HepG2 (cell line): Measurements from ENCODE around the gene ZMYND19. TPM values are rescaled to one million over a fixed set of nuclear protein-coding genes. Genes with fewer than 3 reads are reported as not detected.

ENCODE experiments used
- CENPX ChIP-seq: sonication (generic); formaldehyde crosslinking; IDR thresholded peaks from 2 replicates; pipeline ENCODE4 v1.9.0; 2021; ENCODE audit warnings: mild to moderate bottlenecking, missing genetic modification reagents, moderate library complexity
- EEA1 ChIP-seq: sonication (generic); formaldehyde crosslinking; IDR thresholded peaks from 2 replicates; pipeline ENCODE4 v1.5.1; 2020; ENCODE audit warnings: mild to moderate bottlenecking, missing genetic modification reagents, borderline replicate concordance
- HMGXB3 ChIP-seq: sonication (generic); formaldehyde crosslinking; IDR thresholded peaks from 2 replicates; pipeline ENCODE4 v1.4.0; 2020; ENCODE audit warnings: missing genetic modification reagents, borderline replicate concordance
- HNRNPLL ChIP-seq: fragments of 200-400 bp; formaldehyde crosslinking; IDR thresholded peaks from 2 replicates; pipeline ENCODE4 v1.6.1; 2017; ENCODE audit warnings: mild to moderate bottlenecking, low read depth, low read length; ENCODE audit not compliant: poor library complexity, severe bottlenecking
- IKZF4 ChIP-seq: sonication (generic); formaldehyde crosslinking; IDR thresholded peaks from 2 replicates; pipeline ENCODE4 v1.5.1; 2020; ENCODE audit warnings: borderline replicate concordance, mild to moderate bottlenecking, low read depth, missing genetic modification reagents; ENCODE audit errors: not compliant biosample characterization
- NR2F6 ChIP-seq, 2 experiments: IDR thresholded peaks; 2 replicates each; pipeline ENCODE4 v1.6.1; 2016; ENCODE audit warnings: antibody characterized with exemption in 1 of 2, mild to moderate bottlenecking in 1 of 2
- RFX3 ChIP-seq: IDR thresholded peaks from 2 replicates; pipeline ENCODE4 v1.6.1; 2016; ENCODE audit warnings: missing biosample characterization, missing genetic modification reagents
- RFX5 ChIP-seq: IDR thresholded peaks from 2 replicates; pipeline ENCODE4 v1.6.1; 2011; ENCODE audit warnings: low read depth, low read length, improper control_type of control experiment
- SNAI1 ChIP-seq: sonication (generic); formaldehyde crosslinking; IDR thresholded peaks from 2 replicates; pipeline ENCODE4 v1.5.0; 2020; ENCODE audit warnings: mild to moderate bottlenecking, missing genetic modification reagents, borderline replicate concordance
- SOX13 ChIP-seq, 3 experiments: fragments of 450-650 bp in 1 of 3; sonication (generic) in 1 of 3; formaldehyde crosslinking in 1 of 3; IDR thresholded peaks in 2 of 3; conservative IDR thresholded peaks in 1 of 3; 2 replicates each; pipeline versions ENCODE4 v1.5.0 to v1.6.1; 2016 to 2020; ENCODE audit warnings: antibody characterized with exemption in 1 of 3, mild to moderate bottlenecking in 1 of 3, missing compliant biosample characterization in 1 of 3, missing genetic modification reagents in 1 of 3, moderate library complexity in 1 of 3
- ZNF382 ChIP-seq: sonication (generic); formaldehyde crosslinking; IDR thresholded peaks from 2 replicates; pipeline ENCODE4 v1.5.0; 2020; ENCODE audit warnings: missing genetic modification reagents, mild to moderate bottlenecking, borderline replicate concordance
- ZNF510 ChIP-seq: sonication (generic); formaldehyde crosslinking; IDR thresholded peaks from 2 replicates; pipeline ENCODE4 v1.4.0; 2020; ENCODE audit warnings: low read depth, mild to moderate bottlenecking, missing genetic modification reagents
- ZNF563 ChIP-seq: sonication (generic); formaldehyde crosslinking; IDR thresholded peaks from 2 replicates; pipeline ENCODE4 v1.8.0; 2022; ENCODE audit warnings: mild to moderate bottlenecking, moderate library complexity, missing genetic modification reagents
- polyA plus RNA-seq, 8 experiments: library from polyadenylated mRNA; depleted of rRNA in 3 of 8; stranded (reverse) in 7 of 8; unstranded in 1 of 8; fragments of >200 nt; fragmentation: Illumina TruSeq in 4 of 8; extraction: Trizol in 4 of 8; gene quantifications; 2 replicates each; pipeline versions ENCODE4 v1.2.1 to v1.2.3, GENCODE V29; 2011 to 2016; ENCODE audit warnings: low read depth in 4 of 8, missing spikeins in 1 of 8, mixed read lengths in 1 of 8; ENCODE audit not compliant: insufficient read depth in 1 of 8
- total RNA-seq, 5 experiments: library from RNA; depleted of rRNA; stranded (reverse); fragments of >200 nt; fragmentation: Illumina TruSeq; extraction: Trizol; gene quantifications; 2 replicates each; pipeline ENCODE4 v1.2.3, GENCODE V29; 2016; ENCODE audit warnings: low read depth in 1 of 5
- TF ChIP-seq, protein P1 (sequence below): sonication (generic); formaldehyde crosslinking; IDR thresholded peaks from 2 replicates; pipeline ENCODE4 v1.9.0; 2021; ENCODE audit warnings: missing genetic modification reagents, borderline replicate concordance
- TF ChIP-seq, protein P2 (sequence below): IDR thresholded peaks from 2 replicates; pipeline ENCODE4 v1.6.1; 2016; ENCODE audit warnings: mild to moderate bottlenecking, missing biosample characterization, missing genetic modification reagents

The ZMYND19 gene
- total and polyA plus RNA-seq, 2 of the 13 experiments (the other 11 are each of a cell fraction or from before 2014, with no cell fraction given) = 21.3 to 38.7 TPM

DNA sequence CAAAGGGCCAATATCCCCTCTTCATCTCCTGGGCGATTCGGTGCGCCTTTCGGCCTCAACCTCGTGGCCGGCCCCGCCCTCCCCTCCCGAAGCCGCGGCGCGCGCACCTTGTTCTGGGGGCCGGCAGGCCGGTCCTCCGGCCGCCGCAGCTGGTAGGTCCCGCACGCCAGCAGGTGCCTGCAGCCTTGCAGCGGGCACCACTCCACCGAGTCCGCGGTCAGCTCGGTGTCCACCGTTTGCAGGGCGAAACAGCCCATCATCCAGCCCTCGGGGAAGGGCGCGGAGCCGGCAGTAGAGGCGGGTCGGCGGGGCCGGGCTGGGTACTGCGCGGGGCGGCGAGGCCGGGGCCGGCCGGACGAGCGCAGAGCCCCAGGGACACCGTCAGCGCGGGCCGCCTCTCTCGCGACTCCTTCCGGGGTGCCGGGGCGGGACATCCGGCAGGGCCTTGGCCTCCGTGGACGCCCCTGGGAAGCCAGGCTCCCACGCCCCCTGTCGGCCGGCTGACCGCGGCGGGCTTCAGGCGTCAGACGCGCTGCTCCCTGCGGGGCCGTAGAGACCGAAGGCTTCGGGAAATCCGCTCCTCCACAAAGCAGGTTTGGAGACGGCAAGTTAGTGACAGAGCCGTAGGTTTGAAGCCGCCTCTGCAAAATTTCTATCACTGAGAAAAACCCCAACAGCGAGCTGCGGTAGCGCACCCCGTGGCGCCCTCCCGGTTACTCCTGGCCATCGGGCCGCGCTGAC, 11.6 kb downstream of the ZMYND19 start, which contains the start of gene DPH7 (continued):
- TF ChIP-seq, protein P1, sequence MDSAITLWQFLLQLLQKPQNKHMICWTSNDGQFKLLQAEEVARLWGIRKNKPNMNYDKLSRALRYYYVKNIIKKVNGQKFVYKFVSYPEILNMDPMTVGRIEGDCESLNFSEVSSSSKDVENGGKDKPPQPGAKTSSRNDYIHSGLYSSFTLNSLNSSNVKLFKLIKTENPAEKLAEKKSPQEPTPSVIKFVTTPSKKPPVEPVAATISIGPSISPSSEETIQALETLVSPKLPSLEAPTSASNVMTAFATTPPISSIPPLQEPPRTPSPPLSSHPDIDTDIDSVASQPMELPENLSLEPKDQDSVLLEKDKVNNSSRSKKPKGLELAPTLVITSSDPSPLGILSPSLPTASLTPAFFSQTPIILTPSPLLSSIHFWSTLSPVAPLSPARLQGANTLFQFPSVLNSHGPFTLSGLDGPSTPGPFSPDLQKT (CRISPR knock-in tag) = no peak
- TF ChIP-seq HNRNPLL (peak; percentile 75), IKZF4 (CRISPR knock-in tag) (peak; percentile 77), SNAI1 (no peak), RFX5 (0 out of 2 replicates have a peak, but pooled peaks have one; percentile 44), SOX13 (IDR thresholded peaks at IDR 0.05) (no peak), SOX13 (CRISPR knock-in tag; conservative IDR thresholded peaks at IDR 0.05 in 1 of 2, IDR thresholded peaks at IDR 0.05 in 1 of 2) (peak in 1 of 2 experiments; percentile 35; a peak in 1 of 4 replicates), ZNF510 (CRISPR knock-in tag) (no peak), CENPX (no peak), EEA1 (CRISPR knock-in tag) (no peak), ZNF382 (CRISPR knock-in tag) (no peak), NR2F6 (IDR thresholded peaks at IDR 0.05) (no peak), NR2F6 (CRISPR knock-in tag; IDR thresholded peaks at IDR 0.05) (peak; percentile 51; the same call in 1 of the 2 replicates), ZNF563 (0 out of 2 replicates have a peak, but pooled peaks have one; percentile 32), RFX3 (CRISPR knock-in tag) (no peak), HMGXB3 (CRISPR knock-in tag) (no peak)
- TF ChIP-seq, protein P2, sequence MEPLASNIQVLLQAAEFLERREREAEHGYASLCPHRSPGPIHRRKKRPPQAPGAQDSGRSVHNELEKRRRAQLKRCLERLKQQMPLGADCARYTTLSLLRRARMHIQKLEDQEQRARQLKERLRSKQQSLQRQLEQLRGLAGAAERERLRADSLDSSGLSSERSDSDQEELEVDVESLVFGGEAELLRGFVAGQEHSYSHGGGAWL (CRISPR knock-in tag) = peak; percentile 83
